Ovary (tissue), 9 donors: Measurements from ENCODE around the gene DNAJC18. TPM values are rescaled to one million over a fixed set of nuclear protein-coding genes. Genes with fewer than 3 reads are reported as not detected.
"Not testable (repeated sequence)": the region's sequence is repeated elsewhere in the genome, so short reads cannot be mapped to it uniquely, and the experiment has no call there.

Source experiments
- DNase-seq, 5 donors: peaks; one replicate each; pipeline ENCODE4 v3.0.0-alpha.2; 2019 to 2020
- H3K27ac ChIP-seq, 2 donors: fragments of 200-600 bp; one replicate each; pipeline versions ENCODE4 v1.5.1 to v1.8.0; 2019 to 2022
- H3K27me3 ChIP-seq: fragments of 200-600 bp; one replicate; pipeline ENCODE4 v1.8.0; 2022
- H3K36me3 ChIP-seq: fragments of 200-600 bp; sonication (generic); one replicate; pipeline ENCODE4 v1.5.1; 2019
- H3K4me1 ChIP-seq: one replicate; pipeline ENCODE4 v1.8.1; 2013; ENCODE audit warnings: mild to moderate bottlenecking, moderate library complexity; ENCODE audit not compliant: insufficient read depth
- H3K4me3 ChIP-seq: fragments of 200-600 bp; sonication (generic); one replicate; pipeline ENCODE4 v1.5.1; 2017
- H3K9me3 ChIP-seq, 2 donors: fragments of 200-600 bp in 1 of 2; sonication (generic) in 1 of 2; one replicate each; pipeline versions ENCODE4 v1.5.1 to v1.8.1; 2013 to 2019; ENCODE audit warnings: mild to moderate bottlenecking in 1 of 2, moderate library complexity in 1 of 2
- EP300 ChIP-seq: sonication (generic); formaldehyde crosslinking; IDR thresholded peaks from one replicate; pipeline ENCODE4 v1.6.1; 2017; ENCODE audit warnings: antibody characterized with exemption
- POLR2A ChIP-seq: fragments of 450-650 bp; IDR thresholded peaks from one replicate; pipeline ENCODE4 v1.6.1; 2017; ENCODE audit warnings: antibody characterized with exemption, mild to moderate bottlenecking, moderate library complexity
- WGBS, 3 donors: extraction: QIAGEN DNeasy Blood & Tissue Kit in 1 of 3; methylation state at CpG; one replicate each; pipeline versions ENCODE4 v1.1.5 to v1.1.7; 2013 to 2017; 5-methylcytosine and 5-hydroxymethylcytosine counted together
- intact Hi-C, 4 donors: fragments of 100-400 bp; cut with DNase I; formaldehyde crosslinking; loops; one replicate each; pipeline versions ENCODE4 v1.11.0 to v1.15.1; 2022 to 2023
- polyA plus RNA-seq, 2 donors: library from polyadenylated mRNA; stranded (reverse); fragments of 200-250 nt in 1 of 2; fragments of 350-450 nt in 1 of 2; fragmentation: Illumina TruSeq in 1 of 2; extraction: RNeasy Lipid Tissue Mini Kit (QIAGEN cat#74804) in 1 of 2; gene quantifications; one replicate each; pipeline ENCODE4 v1.2.3, GENCODE V29; 2013 to 2014
- total RNA-seq, 7 donors: library from RNA; depleted of rRNA in 2 of 7; stranded (reverse); fragments of >200 nt in 2 of 7; fragmentation: NEBNext Ultra II Directional in 3 of 7; extraction: Animal tissue kit (Norgen Biotek cat#: 25700) in 3 of 7; gene quantifications; one replicate each; pipeline versions ENCODE4 v1.1.0 to v1.2.4, GENCODE V29; 2016 to 2023
- TF ChIP-seq, protein P1 (sequence below), 3 donors: fragments of 450-650 bp in 2 of 3; fragments of 200-600 bp in 1 of 3; IDR thresholded peaks; one replicate each; pipeline versions ENCODE4 v1.5.1 to v1.8.0; 2016 to 2022; ENCODE audit warnings: antibody characterized with exemption in 3 of 3, mild to moderate bottlenecking in 1 of 3
- donor health status: DM: no; HTN: no; CAD: no; lungs with moderate emphysema.
- donor health status: DM: no; HTN: no; CAD: no.
- donor health status: Bipolar disorder and iron deficiency.
- donor health status: DM: yes; HTN: yes; CAD: no.
- donor health status: DM: no; HTN: no; CAD: no.
- donor health status: DM: yes; HTN: yes; CAD: no.

Gene DNAJC18
- total and polyA plus RNA-seq, 9 donors, result 5.2 to 35.6 (median 22.4) TPM

DNA sequence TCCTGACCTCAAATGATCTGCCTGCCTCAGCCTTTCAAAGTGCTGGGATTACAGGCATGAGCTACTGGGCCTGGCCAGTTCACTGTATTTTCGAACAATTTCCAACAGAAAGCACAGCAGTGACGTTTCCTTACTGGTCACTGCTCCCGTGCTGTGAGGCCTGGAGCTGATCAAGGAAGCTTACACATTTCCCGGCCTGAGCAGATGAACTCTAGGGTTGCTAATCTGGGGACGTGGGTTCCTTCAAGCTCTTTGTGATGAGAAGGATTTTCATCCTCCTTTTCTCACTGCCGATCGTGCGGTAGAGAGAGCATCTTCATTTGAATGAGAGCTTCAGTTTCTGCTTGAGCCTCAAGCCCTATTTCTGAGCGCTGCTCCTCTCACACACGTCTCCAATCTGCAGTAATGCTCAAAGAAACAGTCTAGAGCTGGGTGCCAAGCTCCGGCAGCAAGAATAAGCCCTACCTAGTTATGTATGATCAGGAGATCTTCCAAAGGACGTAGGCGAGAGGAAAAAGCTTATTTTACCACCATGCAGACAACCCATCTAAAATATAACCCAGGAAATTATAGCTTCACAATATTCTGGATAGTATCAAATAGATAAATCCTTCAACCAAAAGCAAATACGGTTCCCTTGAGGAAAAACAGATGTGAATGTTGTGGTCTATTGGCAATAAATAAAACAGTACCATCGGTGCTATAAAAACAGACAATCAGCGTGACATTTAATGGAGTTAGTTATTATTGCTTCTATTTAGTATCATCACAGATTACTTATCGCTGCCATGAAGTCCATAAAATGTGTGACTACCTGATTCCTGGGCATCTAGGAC lies 28.1 kb downstream of the DNAJC18 start:
- Histone ChIP-seq H3K27me3 (no peaks in the 10 kb centered on the region), H3K9me3 (no peaks in the 10 kb centered on the region), H3K4me3 (no peak overlapping the region), H3K27ac (no peak overlapping the region), H3K4me1 (no peaks in the 10 kb centered on the region), H3K36me3 (no peaks in the 10 kb centered on the region)
- intact Hi-C loops, result no loop called here
- TF ChIP-seq POLR2A, result no peak
- TF ChIP-seq, protein P1, sequence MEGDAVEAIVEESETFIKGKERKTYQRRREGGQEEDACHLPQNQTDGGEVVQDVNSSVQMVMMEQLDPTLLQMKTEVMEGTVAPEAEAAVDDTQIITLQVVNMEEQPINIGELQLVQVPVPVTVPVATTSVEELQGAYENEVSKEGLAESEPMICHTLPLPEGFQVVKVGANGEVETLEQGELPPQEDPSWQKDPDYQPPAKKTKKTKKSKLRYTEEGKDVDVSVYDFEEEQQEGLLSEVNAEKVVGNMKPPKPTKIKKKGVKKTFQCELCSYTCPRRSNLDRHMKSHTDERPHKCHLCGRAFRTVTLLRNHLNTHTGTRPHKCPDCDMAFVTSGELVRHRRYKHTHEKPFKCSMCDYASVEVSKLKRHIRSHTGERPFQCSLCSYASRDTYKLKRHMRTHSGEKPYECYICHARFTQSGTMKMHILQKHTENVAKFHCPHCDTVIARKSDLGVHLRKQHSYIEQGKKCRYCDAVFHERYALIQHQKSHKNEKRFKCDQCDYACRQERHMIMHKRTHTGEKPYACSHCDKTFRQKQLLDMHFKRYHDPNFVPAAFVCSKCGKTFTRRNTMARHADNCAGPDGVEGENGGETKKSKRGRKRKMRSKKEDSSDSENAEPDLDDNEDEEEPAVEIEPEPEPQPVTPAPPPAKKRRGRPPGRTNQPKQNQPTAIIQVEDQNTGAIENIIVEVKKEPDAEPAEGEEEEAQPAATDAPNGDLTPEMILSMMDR (IDR thresholded peaks at IDR 0.05), result no peak
- no peak for TF ChIP-seq EP300
- WGBS, 3 donors, result 61 to 73% (median 70%) methylated on average over 17 of the region's 17 CpGs
- DNase-seq, result no peak

DNA sequence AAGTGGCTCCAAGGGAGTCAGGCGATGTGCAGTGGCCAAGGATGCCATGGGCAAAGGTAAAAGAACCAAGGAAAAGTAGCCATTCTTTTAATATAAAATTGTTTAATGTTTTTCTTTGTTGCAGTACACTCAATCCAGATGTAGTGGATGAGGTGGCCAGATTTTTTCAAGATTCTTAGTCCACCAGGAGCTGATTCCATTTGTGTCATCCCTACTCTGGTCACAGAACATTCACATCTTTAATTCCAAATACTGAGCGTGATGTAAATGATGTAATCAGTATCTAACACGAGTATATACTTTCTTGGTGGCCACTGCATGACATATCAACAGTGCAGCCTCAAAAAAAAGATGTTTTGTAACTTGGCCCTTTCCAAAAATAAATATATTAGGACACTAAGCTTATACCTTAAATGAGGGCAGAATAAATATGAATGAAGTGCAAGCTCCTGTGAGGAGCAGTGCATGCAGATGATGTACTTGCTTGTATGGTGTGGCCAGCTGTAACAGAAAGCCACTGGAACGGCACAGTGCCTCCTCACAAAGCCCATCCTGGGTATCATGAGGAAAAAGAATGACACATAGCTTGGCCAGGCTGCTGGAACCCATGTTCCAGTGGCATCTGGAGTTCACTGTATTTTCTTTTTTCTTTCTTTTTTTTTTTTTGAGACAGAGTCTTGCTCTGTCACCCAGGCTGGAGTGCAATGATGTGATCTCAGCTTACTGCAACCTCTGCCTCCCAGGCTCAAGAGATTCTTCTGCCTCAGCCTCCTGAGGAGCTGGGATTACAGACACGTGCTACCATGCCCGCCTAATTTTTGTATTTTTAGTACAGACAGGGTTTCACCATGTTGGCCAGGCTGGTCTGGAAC lies 29.0 kb downstream of the DNAJC18 start:
- TF ChIP-seq EP300 (no peak), POLR2A (no peak)
- TF ChIP-seq, protein P1 (IDR thresholded peaks at IDR 0.05), result no peak
- Histone ChIP-seq H3K9me3 (no peaks in the 10 kb centered on the region), H3K27me3 (no peaks in the 10 kb centered on the region), H3K36me3 (no peaks in the 10 kb centered on the region), H3K4me3 (no peak overlapping the region), H3K27ac (no peak overlapping the region), H3K4me1 (no peaks in the 10 kb centered on the region)
- WGBS, 3 donors, result 65 to 72% (median 68%) methylated on average over 6 of the region's 6 CpGs
- DNase-seq, result no peak
- intact Hi-C loops, result no loop called here

DNA sequence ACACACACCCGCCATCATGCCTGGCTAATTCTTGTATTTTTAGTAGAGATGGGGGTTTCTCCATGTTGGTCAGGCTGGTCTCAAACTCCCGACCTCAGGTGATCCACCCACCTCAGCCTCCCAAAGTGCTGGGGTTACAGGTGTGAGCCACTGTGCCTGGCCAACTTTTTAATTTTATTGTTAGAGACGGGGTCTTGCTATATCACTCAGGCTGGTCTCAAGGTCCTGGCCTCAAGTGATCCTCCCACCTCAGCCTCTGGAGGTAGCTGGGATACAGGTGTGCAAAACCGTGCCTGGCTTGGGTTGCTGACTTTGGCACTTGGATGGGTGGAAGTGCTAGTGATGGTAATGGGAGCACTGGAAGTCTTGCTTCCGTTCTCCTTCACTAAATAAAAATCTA lies 30.2 kb downstream of the DNAJC18 start:
- 74 to 84% (median 84%) methylated on average over 5 of the region's 5 CpGs for WGBS, 3 donors
- H3K4me1 ChIP-seq, H3K27ac ChIP-seq, intact Hi-C loops, H3K27me3 ChIP-seq, H3K36me3 ChIP-seq, H3K9me3 ChIP-seq, H3K4me3 ChIP-seq, DNase-seq: not testable (repeated sequence)

DNA sequence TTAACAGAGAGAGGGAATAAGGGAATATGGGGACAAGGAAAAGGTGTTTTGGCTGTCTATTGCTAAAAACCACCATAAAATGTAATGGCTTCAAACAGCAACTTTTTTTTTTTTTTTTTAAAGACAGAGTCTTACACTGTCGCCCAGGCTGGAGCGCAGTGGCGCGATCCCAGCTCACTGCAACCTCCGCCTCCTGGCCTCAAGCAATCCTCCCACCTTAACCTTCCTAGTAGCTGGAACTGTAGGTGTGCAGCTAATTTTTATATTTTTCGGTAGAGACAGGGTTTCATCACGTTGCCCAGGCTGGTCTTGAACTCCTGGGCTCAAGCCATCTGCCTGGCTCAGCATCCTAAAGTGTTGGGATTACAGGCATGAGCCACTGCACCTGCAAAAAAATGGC lies 31.1 kb downstream of the DNAJC18 start:
- intact Hi-C loops, result no loop called here

More for the DNA sequence above, 31.1 kb downstream of the DNAJC18 start:
- Histone ChIP-seq H3K27me3 (no peaks in the 10 kb centered on the region), H3K9me3 (no peaks in the 10 kb centered on the region), H3K4me3 (no peak overlapping the region), H3K27ac (no peak overlapping the region), H3K4me1 (no peaks in the 10 kb centered on the region), H3K36me3 (no peaks in the 10 kb centered on the region)
- TF ChIP-seq, protein P1 (IDR thresholded peaks at IDR 0.05), result no peak
- TF ChIP-seq EP300, result no peak
- no peak for TF ChIP-seq POLR2A
- 83 to 88% (median 87%) methylated on average over 7 of the region's 7 CpGs for WGBS, 3 donors
- DNase-seq, result no peak
